OCI-LY1 (cell line): ENCODE measurements around the gene RBSN.

Experiments
- EZH2 ChIP-seq: fragments of 200-600 bp; sonication (generic), shearing (Covaris generic); IDR thresholded peaks from 2 replicates; pipeline ENCODE4 v1.8.0; 2017; ENCODE audit warnings: borderline replicate concordance, mixed run types, mild to moderate bottlenecking, antibody characterized with exemption, low read length, moderate library complexity, mixed read lengths
- TF ChIP-seq, protein P1 (sequence below): fragments of 200-600 bp; sonication (generic), shearing (Covaris generic); IDR thresholded peaks from 2 replicates; pipeline ENCODE4 v1.5.1; 2017; ENCODE audit warnings: mild to moderate bottlenecking, antibody characterized with exemption, low read length, moderate library complexity, mixed read lengths

DNA sequence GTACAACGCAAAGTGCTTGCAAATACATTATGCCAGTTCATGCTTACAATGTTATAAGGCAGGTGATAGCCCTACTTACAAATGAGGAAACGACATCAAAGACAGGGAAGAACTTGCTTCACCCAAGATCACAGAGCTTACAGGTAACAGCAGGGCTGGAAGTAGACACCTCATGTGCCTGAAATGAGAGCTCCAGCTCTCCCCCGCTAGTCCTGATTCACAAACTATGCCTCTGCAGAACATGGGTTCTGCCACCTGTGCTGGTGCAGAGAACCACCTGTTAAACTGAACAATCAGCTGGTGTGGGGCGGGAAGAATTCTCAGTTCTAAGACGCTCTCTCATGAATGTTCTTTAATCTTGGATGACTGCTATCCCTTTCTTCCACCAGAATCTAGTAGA lies 7.4 kb downstream of the RBSN start:
- TF ChIP-seq, protein P1, sequence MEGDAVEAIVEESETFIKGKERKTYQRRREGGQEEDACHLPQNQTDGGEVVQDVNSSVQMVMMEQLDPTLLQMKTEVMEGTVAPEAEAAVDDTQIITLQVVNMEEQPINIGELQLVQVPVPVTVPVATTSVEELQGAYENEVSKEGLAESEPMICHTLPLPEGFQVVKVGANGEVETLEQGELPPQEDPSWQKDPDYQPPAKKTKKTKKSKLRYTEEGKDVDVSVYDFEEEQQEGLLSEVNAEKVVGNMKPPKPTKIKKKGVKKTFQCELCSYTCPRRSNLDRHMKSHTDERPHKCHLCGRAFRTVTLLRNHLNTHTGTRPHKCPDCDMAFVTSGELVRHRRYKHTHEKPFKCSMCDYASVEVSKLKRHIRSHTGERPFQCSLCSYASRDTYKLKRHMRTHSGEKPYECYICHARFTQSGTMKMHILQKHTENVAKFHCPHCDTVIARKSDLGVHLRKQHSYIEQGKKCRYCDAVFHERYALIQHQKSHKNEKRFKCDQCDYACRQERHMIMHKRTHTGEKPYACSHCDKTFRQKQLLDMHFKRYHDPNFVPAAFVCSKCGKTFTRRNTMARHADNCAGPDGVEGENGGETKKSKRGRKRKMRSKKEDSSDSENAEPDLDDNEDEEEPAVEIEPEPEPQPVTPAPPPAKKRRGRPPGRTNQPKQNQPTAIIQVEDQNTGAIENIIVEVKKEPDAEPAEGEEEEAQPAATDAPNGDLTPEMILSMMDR = no peak
- TF ChIP-seq EZH2 = no peak
